HT-29 (cell line): Measurements from ENCODE around the gene GNAS. TPM values are rescaled to one million over a fixed set of nuclear protein-coding genes. Genes with fewer than 3 reads are reported as not detected.

Experiments used
- DNase-seq: peaks from one replicate; pipeline ENCODE4 v3.0.0-alpha.2; 2015; ENCODE audit warnings: low spot score
- total RNA-seq: library from RNA; depleted of rRNA; stranded (reverse); fragments of >200 nt; shearing (Covaris generic); gene quantifications from 2 replicates; pipeline ENCODE4 v1.2.3, GENCODE V29; 2014

The GNAS gene
- total RNA-seq, 1 experiment from 2014 or later = 888 TPM

GRCh38 chr20:58896820-58897219 lies 44.3 kb downstream of the GNAS start:
- no peak for DNase-seq

GRCh38 chr20:58897488-58897887 lies 45.0 kb downstream of the GNAS start:
- no peak for DNase-seq

GRCh38 chr20:58898629-58899408 lies 46.3 kb downstream of the GNAS start:
- no peak for DNase-seq

- DNase-seq = no peak
Measured at GRCh38 chr20:58899512-58899911, 47.0 kb downstream of the GNAS start.

GRCh38 chr20:58900397-58900796 lies 47.9 kb downstream of the GNAS start:
- DNase-seq = no peak

- DNase-seq = no peak
Measured at GRCh38 chr20:58901488-58902402, 49.2 kb downstream of the GNAS start.

- no peak for DNase-seq
Measured at GRCh38 chr20:58903614-58904013, 51.1 kb downstream of the GNAS start.

GRCh38 chr20:58905236-58905635 lies 52.7 kb downstream of the GNAS start:
- DNase-seq = no peak

GRCh38 chr20:58906111-58906510 lies 53.6 kb downstream of the GNAS start:
- no peak for DNase-seq

GRCh38 chr20:58906894-58907293 lies 54.4 kb downstream of the GNAS start:
- DNase-seq = peak; percentile 34

GRCh38 chr20:58907320-58908137 lies 55.0 kb downstream of the GNAS start:
- DNase-seq = peak; percentile 93

GRCh38 chr20:58908221-58908620 lies 55.7 kb downstream of the GNAS start:
- DNase-seq = no peak

- no peak for DNase-seq
Measured at GRCh38 chr20:58908941-58909340, 56.4 kb downstream of the GNAS start.

- no peak for DNase-seq
Measured at GRCh38 chr20:58909585-58909984, 57.1 kb downstream of the GNAS start.

- no peak for DNase-seq
Measured at GRCh38 chr20:58910473-58910872, 58.0 kb downstream of the GNAS start.

GRCh38 chr20:58911309-58911708 lies 58.8 kb downstream of the GNAS start:
- DNase-seq = no peak

GRCh38 chr20:58911970-58912369 lies 59.5 kb downstream of the GNAS start:
- no peak for DNase-seq

- DNase-seq = no peak
Measured at GRCh38 chr20:58913079-58913478, 60.6 kb downstream of the GNAS start.

GRCh38 chr20:58918621-58919020 lies 66.1 kb downstream of the GNAS start:
- no peak for DNase-seq

GRCh38 chr20:58921564-58921963 lies 69.0 kb downstream of the GNAS start:
- DNase-seq = no peak

GRCh38 chr20:58922036-58922435 lies 69.5 kb downstream of the GNAS start:
- no peak for DNase-seq
